SK-N-SH (cell line): ENCODE measurements around the gene SULT1A4.
"Not testable (repeated sequence)": the region's sequence is repeated elsewhere in the genome, so short reads cannot be mapped to it uniquely, and the experiment has no call there.

Experiments
- CHD2 ChIP-seq: fragments of 150-350 bp; IDR thresholded peaks from 2 replicates; pipeline ENCODE4 v1.6.1; 2018; ENCODE audit warnings: low read length; ENCODE audit not compliant: partially characterized antibody
- CTCF ChIP-seq: fragments of 200-600 bp; sonication (generic); IDR thresholded peaks from 2 replicates; pipeline ENCODE4 v1.6.1; 2017; ENCODE audit warnings: antibody characterized with exemption, mild to moderate bottlenecking, moderate library complexity
- EZH2phosphoT487 ChIP-seq: fragments of 200-600 bp; sonication (generic); IDR thresholded peaks from 2 replicates; pipeline ENCODE4 v1.6.1; 2017; ENCODE audit warnings: low read depth, mixed run types, mild to moderate bottlenecking, antibody characterized with exemption, moderate library complexity, borderline replicate concordance
- JUND ChIP-seq: IDR thresholded peaks from 2 replicates; pipeline ENCODE4 v1.4.0; 2012
- RCOR1 ChIP-seq: fragments of 150-350 bp; IDR thresholded peaks from 2 replicates; pipeline ENCODE4 v1.6.1; 2017; ENCODE audit warnings: antibody characterized with exemption, low read length
- SIN3A ChIP-seq: IDR thresholded peaks from 2 replicates; pipeline ENCODE4 v1.6.1; 2012; ENCODE audit warnings: low read depth, mild to moderate bottlenecking, low read length, moderate library complexity, borderline replicate concordance
- TAF1 ChIP-seq: IDR thresholded peaks from 2 replicates; pipeline ENCODE4 v1.6.1; 2012; ENCODE audit warnings: low read depth, mild to moderate bottlenecking, low read length, moderate library complexity, borderline replicate concordance
- TEAD4 ChIP-seq: IDR thresholded peaks from 2 replicates; pipeline ENCODE4 v1.4.0; 2012; ENCODE audit warnings: mild to moderate bottlenecking, borderline replicate concordance; ENCODE audit not compliant: insufficient read depth

- not testable (repeated sequence) for TF ChIP-seq TEAD4, EZH2phosphoT487, CHD2, RCOR1, SIN3A, CTCF, JUND, TAF1
These were observed 46.6 kb downstream of the SULT1A4 start, which contains the start of gene NPIPB12 for GRCh38 chr16:29506308-29506707.
